ENCODE measurements around the gene HK1.
A peak's percentile ranks its signal among the peaks of the same experiment; 100 is the strongest.
"Not testable (repeated sequence)": the region's sequence is repeated elsewhere in the genome, so short reads cannot be mapped to it uniquely, and the experiment has no call there.

The HK1 gene

GRCh38 chr10:69278446-69278963 is at the start of gene HK1:
TSS of gene HK1 (plus strand) at chr10:69278496.
- no peak for DNase-seq

DNA sequence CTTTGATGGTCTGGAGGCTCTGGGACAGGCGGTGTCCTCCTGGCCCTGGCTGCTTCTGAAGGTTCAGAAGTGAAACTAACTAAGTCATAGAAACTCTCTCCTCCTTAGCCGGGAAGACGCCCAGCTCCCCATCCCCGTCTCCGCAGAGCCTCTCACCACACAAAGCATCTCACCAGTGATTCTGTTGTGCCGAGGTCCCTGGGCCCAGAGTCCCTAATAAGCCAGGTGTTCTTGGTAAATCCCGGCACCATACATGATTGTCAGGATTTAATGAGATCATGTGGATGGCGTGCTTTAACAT is 48.7 kb upstream of the HK1 start:
- DNase-seq = no peak

GRCh38 chr10:69230128-69230527 is 48.2 kb upstream of the HK1 start:
- no peak for DNase-seq

GRCh38 chr10:69232252-69232651 is 46.0 kb upstream of the HK1 start:
- DNase-seq = peak in 1 of 2 experiments; percentile 39

DNA sequence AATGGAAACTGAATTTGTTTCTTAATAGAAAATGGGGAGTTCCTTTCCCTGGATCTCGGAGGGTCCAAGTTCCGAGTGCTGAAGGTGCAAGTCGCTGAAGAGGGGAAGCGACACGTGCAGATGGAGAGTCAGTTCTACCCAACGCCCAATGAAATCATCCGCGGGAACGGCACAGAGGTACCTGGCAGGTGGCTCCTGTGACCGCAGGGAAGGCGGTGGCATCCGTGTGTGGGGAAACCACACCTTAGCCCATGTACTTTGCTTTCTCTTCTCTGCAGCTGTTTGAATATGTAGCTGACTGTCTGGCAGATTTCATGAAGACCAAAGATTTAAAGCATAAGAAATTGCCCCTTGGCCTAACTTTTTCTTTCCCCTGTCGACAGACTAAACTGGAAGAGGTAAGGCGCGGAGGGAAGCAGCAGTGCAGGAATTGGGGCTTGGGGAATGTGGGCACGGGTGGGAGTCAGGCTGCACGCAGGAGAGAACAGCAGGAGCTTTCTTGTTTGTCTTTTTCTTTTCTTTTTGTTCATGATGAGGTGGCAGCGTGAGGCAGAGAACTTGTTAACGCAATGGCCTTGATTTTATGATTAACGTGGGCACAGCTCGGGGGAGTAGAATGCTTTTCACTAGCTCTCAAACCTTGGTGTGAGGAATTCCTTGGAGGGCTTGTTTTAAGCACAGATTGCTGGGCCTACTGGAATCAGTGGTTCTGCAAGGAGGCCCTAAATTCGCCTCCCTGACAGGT is 45.4 kb upstream of the HK1 start:
- no peak for DNase-seq

DNA sequence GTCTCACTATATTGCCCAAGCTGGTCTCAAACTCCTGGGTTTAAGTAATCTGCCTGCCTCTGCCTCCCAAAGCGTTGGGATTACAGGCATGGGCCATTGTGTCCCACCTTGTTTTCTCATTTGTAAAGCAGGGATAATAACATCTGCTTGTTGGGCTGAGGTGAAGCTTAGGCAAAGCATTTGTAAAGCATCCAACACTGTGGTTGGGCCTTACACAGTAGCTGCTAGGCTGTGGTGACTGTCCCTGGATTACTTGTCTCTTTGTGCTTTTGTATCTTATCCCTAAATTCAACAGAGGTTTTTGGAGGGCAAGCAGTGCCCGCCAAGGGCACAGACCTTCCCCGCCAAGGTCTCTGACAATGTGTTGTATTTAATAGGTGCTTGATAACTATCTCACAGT is 43.8 kb upstream of the HK1 start:
- no peak for DNase-seq

- peak in 1 of 2 experiments; percentile 43 for DNase-seq
Observed at GRCh38 chr10:69237528-69238159, 40.7 kb upstream of the HK1 start.

- no peak for DNase-seq
Observed at GRCh38 chr10:69239136-69239535, 39.2 kb upstream of the HK1 start.

- DNase-seq = no peak
Observed at GRCh38 chr10:69239816-69240434, 38.4 kb upstream of the HK1 start.

- DNase-seq = no peak
Observed at GRCh38 chr10:69240455-69240854, 37.8 kb upstream of the HK1 start.

GRCh38 chr10:69241575-69241974 is 36.7 kb upstream of the HK1 start:
- DNase-seq = no peak

- no peak for DNase-seq
Observed at GRCh38 chr10:69242040-69242851, 36.0 kb upstream of the HK1 start.

- DNase-seq = no peak
Observed at GRCh38 chr10:69242852-69243212, 35.5 kb upstream of the HK1 start.

DNA sequence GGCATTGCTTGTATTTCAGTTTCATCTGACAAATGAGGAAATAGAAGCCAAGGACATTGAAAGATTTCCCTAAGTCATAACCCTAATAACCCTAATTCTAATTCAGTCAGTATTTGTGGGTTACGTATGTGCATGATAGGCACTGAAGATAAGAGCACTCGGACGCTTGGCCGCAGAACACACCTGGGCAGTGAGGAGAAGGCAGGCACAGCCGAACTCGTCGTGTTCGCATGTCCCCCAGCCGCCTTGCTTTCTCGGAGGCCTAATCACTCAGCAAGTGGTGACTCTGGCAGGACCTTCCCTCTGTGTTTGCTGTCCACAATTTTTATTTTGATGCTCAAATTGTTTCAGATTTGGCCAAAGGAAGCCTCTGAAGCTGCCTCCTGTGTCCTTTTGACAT is 34.5 kb upstream of the HK1 start:
- DNase-seq = no peak

GRCh38 chr10:69246036-69246435 is 32.3 kb upstream of the HK1 start:
- no peak for DNase-seq

DNA sequence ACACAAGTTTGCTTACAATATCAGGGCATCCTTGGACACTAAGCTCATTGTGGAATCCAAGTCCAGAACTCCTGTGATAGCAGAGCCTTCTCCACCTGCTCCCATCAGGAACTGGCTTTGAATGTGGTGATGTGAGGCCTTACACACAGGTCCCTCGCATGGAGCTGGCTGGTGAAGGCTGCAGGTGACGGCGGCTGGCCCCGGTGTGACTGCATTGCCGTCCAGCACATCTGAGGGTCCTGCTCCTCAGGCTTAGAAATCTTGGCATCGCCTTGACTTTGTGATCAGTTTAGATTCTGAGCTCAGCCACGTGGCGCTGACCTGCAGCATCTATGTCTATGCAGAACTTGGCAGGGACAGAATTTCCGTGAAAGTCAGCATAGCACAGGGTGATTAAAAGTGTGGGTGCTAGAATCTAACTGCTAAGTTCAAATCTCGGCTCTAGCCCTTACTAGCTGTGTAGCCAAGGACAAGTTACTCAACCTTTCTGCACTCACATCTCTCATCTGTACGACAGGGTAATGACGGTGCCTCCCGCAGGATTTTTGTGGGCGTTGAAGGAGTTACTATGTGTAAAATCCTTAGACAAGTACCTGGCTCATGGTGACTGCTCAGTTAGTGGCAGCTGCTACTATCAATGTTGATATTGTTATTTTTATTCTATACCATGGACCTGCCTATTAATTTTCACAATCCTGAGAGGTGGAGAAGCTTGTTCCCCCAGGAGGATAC is 31.5 kb upstream of the HK1 start:
- DNase-seq = no peak

- no peak for DNase-seq
Observed at GRCh38 chr10:69247313-69247710, 31.0 kb upstream of the HK1 start.

DNA sequence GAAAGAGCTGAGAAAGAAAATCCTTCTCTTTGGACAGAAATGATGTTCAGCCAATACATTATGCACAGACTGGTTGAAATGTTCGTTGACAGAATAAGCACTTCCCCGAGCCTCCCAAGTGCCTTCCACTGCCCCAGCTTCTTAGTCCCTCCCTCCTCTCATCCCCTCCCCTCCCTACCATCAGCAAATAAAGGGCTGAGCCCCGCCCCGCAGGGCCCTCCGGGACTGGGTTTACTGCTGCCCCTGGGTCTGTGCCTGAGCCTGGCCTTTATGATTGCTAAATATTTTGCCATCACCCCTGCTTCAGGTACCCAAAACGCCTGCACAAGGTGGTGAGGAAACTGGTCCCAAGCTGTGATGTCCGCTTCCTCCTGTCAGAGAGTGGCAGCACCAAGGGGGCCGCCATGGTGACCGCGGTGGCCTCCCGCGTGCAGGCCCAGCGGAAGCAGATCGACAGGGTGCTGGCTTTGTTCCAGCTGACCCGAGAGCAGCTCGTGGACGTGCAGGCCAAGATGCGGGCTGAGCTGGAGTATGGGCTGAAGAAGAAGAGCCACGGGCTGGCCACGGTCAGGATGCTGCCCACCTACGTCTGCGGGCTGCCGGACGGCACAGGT is 30.1 kb upstream of the HK1 start:
- no peak for DNase-seq

DNA sequence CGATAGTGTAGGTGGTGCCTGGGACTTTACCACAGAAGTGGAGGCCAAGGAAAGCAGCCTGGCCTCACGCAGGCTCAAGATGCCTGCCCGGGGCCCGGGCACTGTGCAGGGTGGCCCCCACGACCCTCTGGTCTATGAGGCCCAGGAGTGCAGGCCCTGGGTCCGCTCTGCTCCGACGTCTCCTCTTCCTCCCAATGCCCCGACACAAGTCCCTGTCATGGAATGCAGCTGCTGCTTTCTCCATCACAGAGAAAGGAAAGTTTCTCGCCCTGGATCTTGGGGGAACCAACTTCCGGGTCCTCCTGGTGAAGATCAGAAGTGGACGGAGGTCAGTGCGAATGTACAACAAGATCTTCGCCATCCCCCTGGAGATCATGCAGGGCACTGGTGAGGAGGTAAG is 28.3 kb upstream of the HK1 start:
- no peak for DNase-seq

- DNase-seq = not testable (repeated sequence)
Observed at GRCh38 chr10:69251417-69251816, 26.9 kb upstream of the HK1 start.

GRCh38 chr10:69253171-69253570 is 25.1 kb upstream of the HK1 start:
- DNase-seq = no peak

DNA sequence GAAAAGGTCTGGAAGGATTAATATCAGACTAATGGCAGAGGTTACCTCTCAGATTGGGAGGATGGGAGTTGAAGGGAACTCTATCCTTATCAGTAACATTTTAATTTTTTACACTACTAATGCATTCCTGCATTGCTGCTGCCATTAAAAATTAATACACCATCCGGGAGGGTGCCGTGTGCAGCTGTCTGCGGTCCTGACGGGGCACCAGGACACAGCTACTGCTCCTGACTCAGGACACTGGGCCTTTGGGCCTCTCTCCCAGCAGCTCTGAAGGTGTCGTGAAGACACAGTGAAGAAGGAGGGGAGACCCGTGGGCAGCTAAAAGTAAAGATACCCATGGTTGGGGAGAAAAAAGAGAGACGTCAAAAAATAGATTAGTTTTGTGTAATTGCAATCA is 23.4 kb upstream of the HK1 start:
- no peak for DNase-seq

All from SW 1271 (cell line).